GM21390 (cell line): Measurements from ENCODE around the gene ERCC6.

Experiments used
- ATAC-seq: cut with Tn5 transposase; IDR thresholded peaks from one replicate; pipeline ENCODE4 v1.9.1; 2021; ENCODE audit not compliant: unreplicated experiment

ERCC6 gene

DNA sequence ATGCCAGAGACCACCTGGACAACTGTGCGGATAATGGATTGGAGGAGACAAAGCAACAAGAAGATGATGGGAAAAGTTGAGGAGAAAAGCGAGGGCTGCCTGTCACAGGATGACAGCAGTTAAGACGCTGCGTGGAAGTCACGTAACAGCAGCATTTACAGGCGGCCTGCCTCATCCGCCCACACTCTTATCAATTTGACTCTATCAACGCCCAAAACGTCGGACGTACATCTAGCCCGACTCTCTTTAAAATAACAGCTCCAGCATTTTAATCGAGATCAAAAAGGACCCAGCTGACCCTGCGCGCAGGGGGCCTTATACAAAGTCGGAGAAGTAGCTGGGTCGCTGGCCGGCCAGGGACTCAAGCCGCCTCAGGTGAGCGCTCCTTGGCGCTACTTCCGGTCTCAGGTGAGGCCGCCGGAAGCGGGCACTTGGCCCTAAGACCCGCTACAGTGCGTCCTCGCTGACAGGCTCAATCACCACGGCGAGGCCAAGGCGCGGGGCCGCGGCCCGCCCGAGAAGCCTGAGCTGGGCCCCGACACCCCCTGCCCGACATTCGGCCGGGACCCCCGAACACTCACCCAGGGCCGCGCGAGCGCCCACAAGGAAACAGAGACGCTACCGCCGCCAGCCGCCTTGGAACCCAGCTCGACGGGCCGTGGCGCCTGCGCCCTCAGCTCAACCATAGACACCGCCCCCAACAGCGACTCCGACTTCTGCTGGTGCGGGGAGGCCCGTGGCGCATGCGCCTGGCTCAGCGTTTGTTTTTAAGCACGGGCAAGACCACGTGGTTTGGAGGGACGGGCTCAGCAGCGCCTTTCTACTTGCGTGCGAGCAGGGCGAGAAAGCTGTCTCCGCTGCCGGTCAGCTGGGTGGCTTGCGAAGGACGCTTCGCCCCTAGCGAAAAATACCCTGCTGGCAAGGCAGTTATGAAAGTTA, at the start of gene ERCC6:
Gene ERCC6, minus strand, starts transcription at position 741 of the 939 bp plus-strand sequence.
- ATAC-seq = peak; percentile 77

DNA sequence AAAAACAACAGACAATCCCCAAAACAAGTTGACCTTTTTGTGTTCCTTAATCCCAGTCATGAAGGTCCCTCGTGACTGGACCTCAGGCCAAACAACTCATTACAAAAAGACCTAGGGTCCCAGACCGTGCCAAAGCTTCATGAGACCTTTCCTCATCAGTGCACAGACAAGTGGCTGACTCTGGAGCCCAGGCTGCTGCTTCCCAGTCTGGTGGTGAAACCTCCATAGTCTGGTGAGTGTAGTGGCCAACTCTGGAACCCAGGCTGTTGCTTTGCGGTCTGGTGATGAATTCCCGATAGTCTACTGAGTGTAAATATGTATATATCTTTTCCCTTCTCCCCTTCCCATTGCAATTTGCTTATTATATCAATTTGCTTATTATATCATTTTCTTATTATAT, 49.1 kb upstream of the ERCC6 start:
- ATAC-seq = no peak

DNA sequence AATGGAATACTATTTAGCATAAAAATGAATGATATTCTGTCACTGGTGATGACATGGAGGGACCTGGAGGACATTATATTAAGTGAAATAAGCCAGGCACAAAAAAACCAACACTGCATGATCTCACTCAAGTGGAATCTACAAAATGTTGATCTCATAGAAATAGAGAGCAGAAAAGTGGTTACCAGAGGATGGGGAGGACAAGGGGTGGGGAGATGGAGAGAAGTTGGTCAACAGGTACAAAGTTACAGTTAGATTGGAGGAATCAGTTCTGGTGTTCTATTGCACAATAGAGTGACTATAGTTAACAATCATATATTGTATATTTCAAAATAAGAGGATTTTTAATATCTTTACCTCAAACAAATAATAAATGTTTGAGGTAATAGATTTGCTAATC, 46.5 kb upstream of the ERCC6 start:
- no peak for ATAC-seq

DNA sequence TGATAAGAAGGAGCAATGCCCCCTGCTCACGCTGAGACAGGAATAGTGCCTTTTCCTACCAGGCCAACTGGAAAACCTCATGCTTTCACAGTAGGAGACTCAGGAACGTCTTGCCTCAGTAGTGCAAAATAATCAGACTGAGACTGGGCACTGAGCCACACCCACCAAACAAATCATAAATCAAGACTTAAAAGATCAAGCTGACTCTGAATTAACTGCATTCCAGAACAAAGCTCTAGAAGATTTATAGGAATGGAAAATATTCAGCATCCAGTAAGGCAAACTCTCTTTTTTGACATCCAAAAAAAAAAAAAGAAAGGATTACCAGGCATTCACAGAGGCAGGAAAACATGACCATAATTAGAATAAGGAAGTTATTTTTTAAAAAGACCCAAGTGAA, 40.7 kb upstream of the ERCC6 start:
- no peak for ATAC-seq

DNA sequence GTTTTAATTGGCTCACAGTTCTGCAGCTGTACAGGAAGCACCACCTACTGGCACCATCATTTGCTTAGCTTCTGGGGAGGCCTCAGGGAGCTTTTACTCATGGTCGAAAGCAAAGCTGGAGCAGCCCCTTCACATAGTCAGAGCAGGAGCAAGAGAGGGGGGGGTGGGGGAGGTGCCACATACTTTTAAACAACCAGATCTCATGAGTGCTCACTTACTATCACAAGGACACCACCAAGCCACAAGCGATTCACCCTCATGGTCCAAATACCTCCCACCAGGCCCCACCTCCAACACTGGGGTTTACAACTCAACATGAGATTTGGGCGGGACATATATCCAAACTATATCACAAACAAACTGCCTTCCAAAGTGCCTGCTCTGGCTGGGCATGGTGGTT, 39.5 kb upstream of the ERCC6 start:
- no peak for ATAC-seq

DNA sequence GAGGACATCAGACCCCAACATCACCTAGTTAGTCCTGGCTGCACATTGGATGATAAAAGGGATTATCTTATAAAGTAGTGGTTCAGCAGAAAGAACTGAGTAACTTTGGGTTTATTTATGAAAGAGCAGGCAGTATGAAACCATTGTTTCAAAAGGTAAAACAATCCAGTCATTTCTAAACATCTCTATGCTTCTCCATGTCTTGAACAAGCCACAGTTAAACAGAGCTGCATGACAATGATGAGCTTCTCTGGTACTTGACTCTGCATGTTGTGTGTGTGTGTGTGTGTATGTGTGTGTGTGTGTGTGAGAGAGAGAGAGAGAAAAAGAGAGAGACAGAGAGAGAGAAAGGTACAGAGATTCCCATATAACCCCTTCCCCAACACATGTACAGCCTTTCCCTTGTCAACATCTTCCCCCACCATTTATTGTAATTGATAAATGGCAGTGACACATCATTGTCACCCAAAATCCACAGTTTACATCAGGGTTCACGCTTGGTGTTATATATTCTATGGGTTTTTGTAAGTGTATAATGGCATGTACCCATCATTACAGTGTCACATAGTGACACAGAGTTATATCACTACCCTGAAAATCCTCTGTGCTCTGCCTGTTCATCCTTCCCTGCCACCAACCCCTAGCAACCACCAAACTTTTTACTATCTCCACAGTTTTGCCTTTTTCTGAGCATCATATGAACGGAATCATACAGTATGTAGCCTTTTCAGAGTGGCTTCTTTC, 38.4 kb upstream of the ERCC6 start:
- no peak for ATAC-seq

DNA sequence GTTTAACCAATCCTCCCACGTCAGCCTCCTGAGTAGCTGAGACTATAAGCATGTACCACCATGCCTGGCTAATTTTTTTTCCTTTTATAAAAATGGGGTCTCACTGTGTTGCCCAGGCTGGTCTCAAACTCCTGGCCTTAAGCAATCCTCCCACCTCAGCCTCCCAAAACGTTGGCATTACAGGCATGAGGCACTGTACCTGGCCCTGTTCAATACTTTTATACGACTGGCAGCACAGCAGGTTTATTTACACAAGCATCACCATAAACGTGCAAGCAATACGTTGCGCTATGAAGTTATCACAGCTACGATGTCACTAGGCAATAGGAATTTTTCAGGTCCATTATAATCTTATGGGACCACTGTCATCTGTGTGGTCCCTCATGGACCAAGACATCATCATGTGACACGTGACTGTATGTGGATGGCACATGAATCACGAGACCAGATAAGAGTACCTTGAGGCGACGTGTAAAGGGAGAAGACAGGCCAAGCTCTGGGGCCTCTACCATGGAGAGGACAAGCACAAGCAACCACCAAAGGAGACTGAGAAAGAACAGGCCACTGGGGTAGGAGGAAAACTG, 36.7 kb upstream of the ERCC6 start:
- ATAC-seq = no peak

DNA sequence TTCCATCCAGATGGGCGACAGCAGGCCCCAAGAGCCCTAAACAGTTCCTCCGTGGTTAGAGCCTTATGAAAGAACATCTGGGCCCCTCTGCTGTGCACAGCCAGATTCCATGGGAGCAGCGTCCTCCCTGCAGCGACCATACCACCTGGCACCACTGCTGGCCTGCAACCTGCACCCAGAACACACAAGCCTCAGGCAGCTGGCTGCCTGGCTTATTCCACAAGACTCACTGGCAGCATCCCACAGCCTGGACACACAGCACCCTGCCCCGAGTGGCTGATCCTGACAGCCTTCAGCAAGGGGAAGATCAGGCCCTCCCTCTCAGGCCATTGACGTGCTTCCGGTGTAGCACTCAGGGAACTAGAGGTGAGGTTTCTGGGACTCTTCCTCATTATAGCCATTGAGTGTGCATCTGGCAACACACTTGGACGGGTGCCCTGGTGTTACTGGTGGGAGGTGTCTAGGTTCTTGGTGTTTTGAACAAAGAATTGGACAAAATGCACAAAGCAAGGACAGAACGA, 33.7 kb upstream of the ERCC6 start:
- ATAC-seq = no peak

DNA sequence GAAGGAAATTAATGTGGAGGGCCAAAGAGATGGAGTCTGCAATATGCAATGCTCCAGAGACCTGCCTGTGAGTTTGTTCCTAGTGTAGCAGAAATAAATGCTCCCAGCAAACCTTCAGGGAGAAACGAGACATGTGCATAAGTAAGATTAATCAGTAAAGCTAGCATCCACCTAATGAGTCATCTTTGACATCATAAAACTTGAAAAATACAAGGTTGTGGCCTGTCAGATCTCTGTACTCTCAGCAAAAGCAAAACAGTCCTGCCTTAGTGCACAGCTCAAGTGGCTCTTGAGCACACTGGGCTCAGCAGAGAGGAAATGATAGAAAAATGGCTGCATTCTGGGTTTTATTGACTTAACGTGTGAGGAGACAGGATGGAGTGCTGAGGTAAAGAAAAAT, 32.5 kb upstream of the ERCC6 start:
- no peak for ATAC-seq

DNA sequence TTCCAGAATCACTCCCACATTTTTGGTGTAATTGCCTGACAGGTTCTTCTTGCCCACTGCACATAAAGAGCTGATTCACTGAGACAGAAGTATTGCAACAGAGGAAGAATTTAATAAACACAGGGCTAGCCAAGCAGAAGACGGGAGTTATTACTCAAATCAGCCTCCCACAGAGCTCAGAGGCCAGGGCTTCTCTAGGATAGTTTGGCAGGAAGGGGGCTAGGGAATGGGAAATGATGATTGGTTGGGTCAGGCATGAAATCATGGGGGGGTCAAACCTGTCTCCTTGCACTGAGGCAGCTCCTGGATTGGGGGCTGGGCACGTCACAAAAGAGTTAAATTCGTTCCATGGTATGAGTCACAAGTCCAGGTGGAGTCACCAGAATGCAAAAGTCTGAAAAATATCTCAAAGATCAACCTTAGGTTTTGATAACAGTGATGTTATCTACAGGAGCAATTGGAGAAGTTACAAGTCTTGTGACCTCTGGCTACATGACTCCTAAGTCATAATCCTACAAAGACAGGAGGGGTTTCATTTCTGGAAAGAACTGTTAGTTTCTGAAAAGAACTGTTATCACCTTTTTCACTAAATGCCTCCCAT, 30.2 kb upstream of the ERCC6 start:
- ATAC-seq = no peak

DNA sequence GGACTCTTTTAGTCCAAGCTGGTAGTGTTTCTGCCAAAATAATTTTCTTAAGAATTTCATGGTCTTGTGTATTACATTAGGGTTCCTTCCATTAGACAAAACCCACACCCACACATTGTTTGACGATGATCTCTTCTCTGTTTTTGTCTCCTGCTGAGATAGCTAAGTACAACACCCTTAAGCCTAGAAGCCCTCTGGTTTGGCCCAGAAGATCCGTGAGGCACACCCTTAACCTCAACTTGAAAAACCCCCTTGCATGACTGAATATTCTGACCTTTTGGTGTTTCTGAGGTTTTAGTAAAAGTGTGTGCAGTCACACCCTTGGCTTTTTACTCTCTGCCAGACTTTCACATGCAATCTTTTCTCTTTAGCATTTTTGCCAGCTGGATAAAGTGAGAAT, 29.3 kb upstream of the ERCC6 start:
- ATAC-seq = peak; percentile 68

DNA sequence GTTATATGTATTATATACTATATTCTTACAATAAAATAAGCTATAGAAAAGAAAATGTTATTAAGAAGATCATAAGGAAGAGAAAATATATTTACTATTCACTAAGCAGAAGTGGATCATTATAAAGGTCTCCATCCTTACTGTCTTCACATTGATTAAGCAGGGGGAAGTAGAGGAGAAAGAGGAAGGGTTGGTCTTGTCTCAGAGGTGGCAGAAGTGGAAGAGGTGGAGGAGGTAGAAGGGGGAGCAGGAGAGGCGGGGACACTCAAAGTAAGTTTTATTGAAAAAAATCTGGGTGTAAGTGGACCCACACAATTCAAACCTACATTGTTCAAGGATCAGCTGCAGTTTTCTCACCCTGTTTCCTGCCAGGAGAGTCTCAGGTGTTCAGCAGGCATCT, 28.9 kb upstream of the ERCC6 start:
- peak; percentile 22 for ATAC-seq

DNA sequence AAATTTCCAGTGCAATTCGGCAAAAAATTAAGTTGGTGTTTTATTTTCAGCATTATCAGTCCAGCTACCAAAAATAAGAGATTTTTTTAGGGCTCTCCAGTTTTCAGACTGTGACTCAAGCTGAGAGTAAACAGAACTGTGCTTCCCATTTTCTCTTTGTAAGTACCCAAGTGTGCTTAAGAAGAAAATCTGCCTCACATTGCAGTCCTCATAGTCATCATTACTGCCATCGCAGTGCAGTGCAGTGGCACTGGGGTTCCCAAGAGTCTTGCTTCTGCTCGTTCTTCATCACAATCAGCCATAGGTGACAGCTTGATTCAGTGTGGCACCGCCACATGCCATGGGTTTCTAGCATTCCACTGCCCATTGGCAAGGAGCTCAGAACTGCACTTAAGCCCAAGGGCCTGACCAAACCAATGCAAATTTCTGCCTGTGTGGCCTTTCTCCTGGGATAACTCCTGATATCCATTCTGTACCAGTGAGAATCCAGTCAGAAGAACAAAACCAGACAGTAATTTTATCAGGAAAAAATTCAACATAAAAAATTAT, 25.6 kb upstream of the ERCC6 start:
- ATAC-seq = no peak

DNA sequence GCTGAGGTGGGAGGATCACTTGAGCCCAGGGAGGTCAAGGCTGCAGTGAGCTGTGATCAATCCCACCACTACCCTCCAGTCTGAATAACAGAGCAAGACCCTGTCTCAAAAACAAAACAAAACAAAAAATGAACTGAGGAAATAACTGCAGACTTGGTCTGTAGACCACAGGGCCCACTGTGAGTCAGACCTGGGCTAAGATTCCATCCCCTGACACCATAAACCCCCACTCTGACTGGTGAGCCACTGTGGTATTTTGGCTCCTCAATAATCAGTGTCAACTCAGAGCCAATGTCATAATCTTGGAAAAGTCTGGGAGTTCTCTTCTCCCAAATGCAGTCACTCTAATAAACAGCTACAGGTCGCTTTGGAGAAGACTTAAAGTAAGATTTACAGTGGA, 24.0 kb upstream of the ERCC6 start:
- ATAC-seq = no peak

DNA sequence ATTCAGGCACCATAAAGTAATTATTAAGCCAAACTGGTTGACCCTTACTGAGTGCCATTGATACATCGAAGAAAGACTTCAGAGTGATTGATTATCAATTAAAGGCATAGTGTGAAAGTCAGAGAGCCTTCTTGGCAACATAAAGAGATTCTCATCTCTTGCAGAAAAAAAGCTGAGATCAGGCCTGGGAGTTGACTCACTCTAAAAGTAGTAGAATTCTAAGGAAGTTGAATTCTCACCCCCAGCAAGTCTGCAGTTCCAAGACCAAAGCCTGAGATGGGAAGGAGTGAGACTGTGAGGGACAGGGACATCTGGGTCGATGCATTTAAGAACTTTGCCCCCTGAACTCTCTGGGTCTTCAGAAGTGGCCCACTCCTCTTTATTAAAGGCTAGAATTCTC, 21.6 kb upstream of the ERCC6 start:
- ATAC-seq = no peak

DNA sequence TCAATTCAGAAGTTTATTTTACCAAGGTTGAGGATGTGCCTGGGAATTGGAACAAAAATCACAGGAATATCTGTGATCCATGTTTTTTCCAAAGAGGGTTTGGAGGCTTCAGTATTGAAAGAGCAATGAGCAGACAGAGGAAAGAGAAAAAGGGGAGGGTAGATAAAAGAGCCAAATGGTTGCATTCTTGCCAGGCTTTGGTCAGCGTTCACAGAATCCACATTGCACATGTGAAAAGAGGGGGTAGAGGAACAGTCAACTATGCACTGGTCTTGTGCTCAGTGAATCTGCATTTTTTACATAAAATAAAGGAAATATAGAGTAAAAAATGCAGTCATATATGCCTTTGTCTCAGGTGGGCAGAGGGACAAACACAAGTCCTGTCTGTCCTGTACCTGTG, 20.6 kb upstream of the ERCC6 start:
- ATAC-seq = no peak

DNA sequence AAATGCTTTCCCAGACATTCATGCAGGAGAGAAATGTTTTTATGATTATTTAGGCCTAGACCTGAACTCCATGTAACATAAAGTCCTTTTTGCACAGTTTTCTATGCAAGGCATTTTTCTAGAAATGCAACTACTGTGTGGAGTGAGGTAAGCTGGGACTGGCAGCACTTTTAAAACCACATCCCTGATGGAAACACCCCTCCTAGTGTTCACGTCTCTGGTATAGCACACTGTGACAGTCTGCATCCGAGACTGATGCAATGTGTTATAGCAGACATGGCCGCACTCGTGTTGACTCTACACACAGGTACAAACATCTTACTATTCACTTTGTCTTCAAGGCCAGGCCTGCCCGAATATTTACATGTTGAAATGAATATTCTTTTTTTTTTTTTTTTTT, 19.3 kb upstream of the ERCC6 start:
- ATAC-seq = no peak

DNA sequence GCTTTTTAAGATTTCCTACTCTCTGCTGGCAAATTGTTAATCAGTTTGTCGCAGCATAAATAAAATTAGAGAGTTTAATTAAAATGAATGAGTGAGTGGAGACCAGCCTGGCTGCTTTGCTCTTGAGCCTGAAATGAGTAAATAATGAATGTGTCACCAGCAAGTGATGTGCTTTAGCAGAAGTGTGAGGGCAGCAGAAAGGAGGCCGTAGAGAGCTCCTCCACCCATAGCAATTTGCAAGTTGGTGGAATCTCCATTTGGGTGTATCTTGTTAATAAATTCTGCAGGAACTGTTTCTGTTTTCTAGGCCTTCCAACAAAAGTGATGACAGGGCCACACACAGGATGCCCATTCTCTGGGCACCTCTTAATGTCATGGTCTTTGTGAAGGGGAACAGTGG, 18.8 kb upstream of the ERCC6 start:
- ATAC-seq = no peak

DNA sequence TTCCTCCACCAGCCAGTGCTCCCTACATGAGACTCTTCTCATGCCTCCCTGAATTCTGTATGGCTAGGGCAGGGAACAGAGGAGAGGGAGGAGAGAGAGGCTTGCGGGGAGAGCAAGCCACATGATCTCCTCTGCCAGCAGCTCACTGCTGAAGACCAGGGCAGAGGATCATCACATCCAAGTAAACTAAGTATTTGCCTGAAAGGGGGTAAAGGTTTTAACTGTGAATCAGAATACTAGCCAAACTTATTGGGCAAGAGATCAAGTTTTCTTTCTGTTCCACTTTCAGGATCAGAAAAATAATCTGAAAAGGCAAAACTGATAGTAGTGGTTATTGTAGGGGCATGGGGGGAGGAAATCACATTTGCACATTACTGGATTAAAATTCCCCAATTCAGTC, 17.8 kb upstream of the ERCC6 start:
- ATAC-seq = no peak

DNA sequence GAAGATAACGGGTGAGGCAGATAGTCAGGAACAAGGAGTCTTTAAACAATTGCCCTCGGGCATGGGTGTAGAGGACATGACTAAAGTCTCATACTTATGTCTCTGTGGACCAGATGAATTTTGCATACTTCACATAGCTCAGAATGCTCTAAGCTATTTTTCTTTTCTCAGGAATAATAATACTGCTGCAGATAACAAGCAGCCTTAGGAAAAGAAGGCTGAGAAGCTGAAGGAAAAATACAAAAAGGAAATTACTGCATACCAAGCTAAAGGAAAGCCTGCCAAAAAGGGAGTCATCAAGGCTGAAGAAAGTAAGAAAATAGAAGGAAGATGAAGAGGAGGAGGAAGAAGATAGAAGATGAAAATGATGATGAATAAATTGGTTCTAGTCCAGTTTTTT, 13.4 kb upstream of the ERCC6 start:
- no peak for ATAC-seq

DNA sequence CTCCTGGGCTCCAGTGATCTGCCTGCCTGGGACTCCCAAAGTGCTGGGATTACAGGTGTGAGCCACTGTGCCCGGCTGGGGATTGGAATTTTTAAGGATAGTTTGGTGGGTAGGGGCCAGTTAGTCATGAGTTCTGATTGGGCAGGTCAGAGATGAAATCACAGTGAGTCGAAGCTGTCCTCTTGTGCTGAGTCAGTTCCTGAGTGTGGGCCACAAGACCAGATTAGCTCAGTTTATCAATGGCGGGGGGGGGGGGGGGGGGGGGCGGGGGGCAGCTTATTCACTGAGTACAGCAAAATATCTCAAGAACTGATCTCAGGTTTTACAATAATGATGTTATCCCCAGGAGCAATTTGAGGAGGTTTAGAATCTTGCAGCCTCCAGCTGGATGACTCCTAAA, 11.6 kb upstream of the ERCC6 start:
- ATAC-seq = no peak
